SKM-1 (cell line): Measurements from ENCODE around the gene GNL3.

ENCODE experiments used
- DNase-seq: peaks from one replicate; lab custom pipeline; 2025; ENCODE audit not compliant: unreplicated experiment; lab: John Stamatoyannopoulos, UW

GNL3 gene

DNA sequence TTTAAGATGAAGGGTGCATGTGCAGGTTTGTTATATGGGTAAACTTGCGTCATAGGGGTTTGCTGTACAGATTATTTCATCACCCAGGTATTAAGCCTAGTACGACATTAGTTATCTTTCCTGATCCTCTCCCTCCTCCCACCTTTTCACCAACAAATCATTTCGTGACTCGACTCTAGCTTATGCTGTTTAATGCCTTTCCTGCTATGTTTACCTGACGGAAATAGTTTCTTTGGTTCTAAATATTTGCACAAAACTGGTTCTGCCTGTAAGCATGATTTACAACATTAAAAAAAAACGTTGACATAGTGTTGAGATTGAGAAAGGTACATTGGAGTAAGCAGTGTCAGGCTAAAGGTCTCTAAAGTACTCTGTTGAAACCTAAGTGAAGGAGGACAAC, 2.4 kb downstream of the GNL3 start:
- DNase-seq: no peak

DNA sequence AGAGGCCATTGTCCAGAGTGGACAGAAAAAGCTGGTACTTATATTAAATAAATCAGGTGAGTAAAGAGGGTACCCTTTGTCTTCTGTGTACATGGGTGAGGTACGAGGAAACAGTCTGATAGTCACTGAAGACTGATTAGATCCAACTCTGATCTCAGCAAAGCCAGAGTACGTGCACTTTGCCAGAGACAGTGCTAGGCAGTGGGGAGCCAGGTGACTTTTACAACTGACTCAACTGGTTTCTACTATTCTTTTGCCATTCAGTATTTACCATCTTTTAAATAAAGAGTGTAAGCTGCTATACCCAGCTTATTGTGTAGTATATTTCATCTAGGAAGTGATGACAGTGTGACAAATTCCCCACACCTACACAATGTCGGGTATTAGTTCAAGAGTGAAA, 3.3 kb downstream of the GNL3 start:
- no peak for DNase-seq

DNA sequence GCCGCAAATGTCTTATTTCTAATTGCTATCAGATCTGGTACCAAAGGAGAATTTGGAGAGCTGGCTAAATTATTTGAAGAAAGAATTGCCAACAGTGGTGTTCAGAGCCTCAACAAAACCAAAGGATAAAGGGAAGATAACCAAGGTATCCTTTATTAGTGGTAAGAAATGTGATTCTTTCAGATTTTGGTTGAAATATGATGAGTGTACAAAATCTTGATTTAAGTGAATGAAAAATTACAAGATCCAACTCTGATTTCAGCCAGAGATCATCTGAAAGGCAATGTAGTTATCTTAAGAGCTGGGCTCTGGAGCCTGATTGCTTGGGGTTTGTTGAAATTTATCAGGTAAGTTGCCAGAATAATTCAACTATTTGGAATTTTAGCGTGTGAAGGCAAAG, 4.7 kb downstream of the GNL3 start:
- no peak for DNase-seq

DNA sequence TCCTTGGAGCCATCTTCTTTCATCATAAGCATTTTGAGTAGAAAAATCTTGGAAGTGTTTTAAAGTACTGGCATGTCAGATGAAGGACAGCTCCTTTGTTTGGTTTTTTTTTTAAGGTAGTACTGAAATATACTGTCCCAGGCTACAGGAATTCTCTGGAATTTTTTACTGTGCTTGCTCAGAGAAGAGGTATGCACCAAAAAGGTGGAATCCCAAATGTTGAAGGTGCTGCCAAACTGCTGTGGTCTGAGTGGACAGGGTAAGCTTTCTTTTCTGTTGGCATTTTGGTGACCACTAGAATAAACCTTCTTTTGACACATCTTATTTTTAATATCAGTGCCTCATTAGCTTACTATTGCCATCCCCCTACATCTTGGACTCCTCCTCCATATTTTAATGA, 7.2 kb downstream of the GNL3 start:
- no peak for DNase-seq

GRCh38 chr3:52694528-52695189, 8.8 kb downstream of the GNL3 start:
- DNase-seq: no peak

GRCh38 chr3:52695798-52696671, 10.2 kb downstream of the GNL3 start:
- no peak for DNase-seq

DNA sequence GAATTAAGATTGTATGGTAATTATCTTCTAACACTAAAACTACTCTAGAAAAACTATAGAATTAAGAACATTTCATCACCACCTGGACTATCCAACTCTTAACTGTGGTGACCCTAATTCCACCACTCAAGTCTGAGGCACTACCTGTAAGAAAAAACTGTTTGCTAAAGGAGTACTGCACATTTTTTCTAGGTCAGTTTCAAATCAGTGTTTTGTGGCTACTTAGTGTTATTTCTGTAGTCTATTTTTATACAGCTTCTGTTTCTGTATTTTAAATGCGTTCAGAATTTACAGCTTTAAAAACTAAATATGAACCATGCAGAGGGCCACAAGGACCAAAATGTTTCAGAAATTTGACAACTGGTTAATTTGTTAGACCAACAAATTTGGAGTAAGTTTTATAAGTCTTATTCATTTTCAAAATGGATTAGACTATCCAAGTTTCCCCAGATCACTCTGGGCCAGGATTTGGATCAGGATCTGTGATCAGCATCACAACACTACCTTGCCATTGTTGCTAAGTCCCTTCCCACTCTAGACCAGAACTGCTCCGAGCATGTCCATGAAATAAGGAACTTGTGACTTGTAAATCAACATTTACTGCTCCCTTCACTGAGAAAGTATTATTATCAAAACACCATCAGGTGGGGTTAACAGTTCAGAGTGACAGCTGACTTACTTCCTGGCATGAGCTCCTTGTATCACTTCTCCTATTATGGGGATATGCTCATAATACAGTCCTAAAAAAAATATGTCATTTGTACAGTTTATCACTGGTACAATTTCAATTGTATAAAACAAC, 11.2 kb downstream of the GNL3 start:
- DNase-seq: no peak

DNA sequence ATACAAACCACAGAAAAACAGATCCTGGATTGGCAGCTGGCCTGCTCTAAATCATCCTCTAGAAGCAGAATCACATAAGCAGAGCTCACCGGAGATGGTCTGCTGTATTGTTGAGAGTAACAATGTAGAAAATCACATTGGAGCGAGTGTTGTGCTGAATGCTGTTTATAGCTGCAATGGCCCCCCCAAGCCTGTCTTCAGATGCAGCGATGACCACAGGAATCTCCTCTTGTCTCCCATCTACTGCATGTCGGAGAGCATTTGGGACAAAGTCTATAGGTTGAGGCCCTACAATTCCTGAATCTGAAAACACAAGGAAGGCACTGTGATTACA, 11.8 kb downstream of the GNL3 start:
- DNase-seq: no peak

- DNase-seq: no peak
These were observed 17.5 kb downstream of the GNL3 start for GRCh38 chr3:52703341-52703740.

DNA sequence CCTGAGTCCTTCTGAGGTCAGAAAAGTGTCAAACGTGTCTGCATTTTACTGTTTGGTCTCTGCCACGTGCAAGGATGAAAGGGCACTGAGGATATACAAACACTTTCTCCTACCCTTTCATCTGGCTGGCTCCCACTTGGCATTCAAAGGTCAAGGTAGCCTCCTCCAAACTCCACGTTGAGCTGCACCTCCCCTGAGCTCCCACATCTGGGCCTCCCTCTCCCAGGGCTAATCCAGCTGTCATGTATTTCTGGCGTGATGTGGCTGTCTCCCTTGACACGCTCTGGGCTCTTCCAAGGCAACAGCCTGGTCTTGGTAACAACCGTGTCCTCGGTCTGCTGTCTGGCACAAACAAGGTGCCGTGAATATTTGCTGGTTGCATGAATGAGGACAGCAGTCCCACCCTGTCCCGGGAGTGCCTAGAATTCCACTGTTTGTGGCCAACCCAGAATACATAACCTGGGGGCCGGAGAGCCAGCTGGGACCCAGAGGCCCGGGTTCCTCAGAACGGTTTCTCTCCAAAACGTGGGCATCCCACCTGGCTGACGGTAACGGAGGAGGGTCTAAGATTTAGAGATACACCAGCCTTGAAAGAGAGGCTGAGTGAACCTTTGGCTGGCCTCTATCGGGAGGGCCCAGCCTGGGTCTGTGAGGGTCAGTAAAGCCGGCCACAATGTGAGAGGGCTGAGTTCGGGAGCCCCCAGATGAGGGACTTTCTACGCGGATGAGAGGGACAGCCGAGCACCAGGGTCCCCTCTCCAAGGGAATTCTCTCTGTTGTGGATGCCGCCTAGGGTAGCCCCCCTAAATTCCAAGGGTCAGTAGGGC, 19.0 kb downstream of the GNL3 start:
- no peak for DNase-seq

GRCh38 chr3:52705438-52705687, 19.5 kb downstream of the GNL3 start:
- DNase-seq: no peak

- DNase-seq: peak; percentile 75
These were observed 20.2 kb downstream of the GNL3 start, which contains the start of the genes GLT8D1 and SPCS1 for GRCh38 chr3:52705688-52706686. GLT8D1 (minus strand) TSS chr3:52705791; CDS start chr3:52700460, 5,331 bp downstream. SPCS1 (plus strand) TSS chr3:52706106; CDS start chr3:52706247, 141 bp downstream.

DNA sequence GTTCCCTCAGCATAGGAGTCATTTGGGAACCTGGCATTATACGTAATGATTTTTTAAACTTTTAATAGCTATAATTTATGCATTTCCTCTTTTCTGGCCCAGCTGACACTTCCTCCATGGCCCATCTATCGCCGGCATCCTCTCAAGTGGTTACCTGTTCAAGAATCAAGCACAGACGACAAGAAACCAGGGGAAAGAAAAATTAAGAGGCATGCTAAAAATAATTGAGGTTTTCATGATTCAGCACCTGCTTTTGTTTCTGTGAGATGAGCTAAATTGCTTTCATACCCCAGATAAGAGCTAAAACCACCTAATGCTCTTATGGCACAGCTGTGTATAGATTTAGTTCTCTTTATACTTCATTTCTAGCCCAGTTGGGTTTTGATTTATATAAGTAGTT, 21.8 kb downstream of the GNL3 start:
- no peak for DNase-seq

DNA sequence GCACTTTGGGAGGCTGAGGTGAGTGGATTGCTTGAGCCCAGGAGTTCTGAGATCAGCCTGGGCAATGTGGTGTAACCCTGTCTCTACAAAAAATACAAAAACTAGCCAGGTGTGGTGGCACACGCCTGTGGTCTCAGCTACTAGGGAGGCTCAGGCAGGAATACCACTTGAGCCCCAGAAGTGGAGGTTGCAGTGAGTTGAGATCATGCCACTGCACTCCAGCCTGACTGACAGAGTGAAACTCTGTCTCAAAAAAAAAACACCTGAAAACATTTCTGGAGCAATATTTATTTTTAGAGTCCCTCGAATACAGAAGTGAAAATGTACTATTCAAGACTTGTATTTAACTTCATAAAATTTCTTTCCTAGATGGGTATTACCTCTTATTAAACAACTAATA, 24.7 kb downstream of the GNL3 start:
- DNase-seq: no peak

GRCh38 chr3:52712291-52713212, 26.7 kb downstream of the GNL3 start:
- no peak for DNase-seq

- no peak for DNase-seq
These were observed 28.8 kb downstream of the GNL3 start for GRCh38 chr3:52714335-52715302.

- DNase-seq: no peak
These were observed 30.0 kb downstream of the GNL3 start for GRCh38 chr3:52715714-52716305.
